HG02610 (cell line): ENCODE data around the gene N4BP2L1.

Experiments used
- ATAC-seq: cut with Tn5 transposase; IDR thresholded peaks from one replicate; pipeline ENCODE4 v1.9.1; 2021; ENCODE audit warnings: mild to moderate bottlenecking, moderate library complexity; ENCODE audit not compliant: unreplicated experiment

The N4BP2L1 gene

GRCh38 chr13:32427852-32428580 lies at the start of gene N4BP2L1:
N4BP2L1 (minus strand) TSS chr13:32428130; CDS start chr13:32428082, 48 bp downstream.
- ATAC-seq, result peak; percentile 73

DNA sequence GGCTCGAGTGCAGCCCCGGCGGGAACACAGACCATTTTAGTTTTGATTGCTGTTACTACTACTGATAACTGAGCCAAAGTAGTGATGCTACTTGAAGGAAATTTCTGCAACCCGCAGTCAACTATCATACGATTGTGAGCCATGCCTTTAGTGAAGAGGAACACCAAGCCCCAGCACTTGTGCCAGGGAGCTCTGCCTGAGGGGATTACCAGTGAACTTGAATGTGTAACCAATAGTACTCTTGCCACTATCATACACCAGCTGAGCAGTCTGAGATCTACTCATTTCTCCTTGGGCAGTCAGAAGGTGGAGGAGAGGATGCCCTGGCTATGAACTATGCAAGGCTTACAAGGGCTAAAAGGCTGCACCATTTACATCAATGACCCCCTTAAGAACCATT lies 49.0 kb upstream of the N4BP2L1 start:
- no peak for ATAC-seq

DNA sequence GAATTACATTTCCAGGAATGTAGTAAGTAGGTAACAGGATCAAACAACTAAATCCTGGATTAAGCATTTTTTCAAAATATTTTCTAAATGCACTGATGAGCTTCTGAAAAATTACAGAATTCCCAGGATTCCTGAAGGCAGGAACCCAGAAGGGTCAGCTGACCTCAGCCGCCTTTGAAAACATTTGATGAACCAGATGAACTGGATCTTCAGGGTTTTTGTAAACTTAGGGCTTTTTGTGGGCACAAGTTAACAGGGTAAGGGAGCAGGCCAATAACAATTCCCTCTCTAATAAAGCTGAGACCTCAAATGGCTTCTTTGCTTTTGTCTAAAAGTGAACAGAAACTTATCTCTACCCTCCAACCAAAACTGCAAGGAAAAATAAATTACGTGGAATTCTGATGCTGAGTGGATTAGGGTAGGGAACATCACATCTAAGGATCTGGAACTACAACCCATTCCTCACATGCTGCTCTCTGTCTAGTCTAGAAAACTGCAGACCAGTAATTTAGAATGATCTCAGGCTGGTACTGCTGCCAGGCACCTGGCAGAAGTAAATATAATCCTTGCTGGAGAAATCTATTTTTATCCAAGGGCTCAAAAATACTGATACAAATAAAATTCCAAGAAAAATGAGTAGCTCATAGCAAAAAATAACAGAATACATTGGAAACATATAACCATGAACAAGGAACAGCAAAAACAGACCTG lies 48.2 kb upstream of the N4BP2L1 start:
- no peak for ATAC-seq

DNA sequence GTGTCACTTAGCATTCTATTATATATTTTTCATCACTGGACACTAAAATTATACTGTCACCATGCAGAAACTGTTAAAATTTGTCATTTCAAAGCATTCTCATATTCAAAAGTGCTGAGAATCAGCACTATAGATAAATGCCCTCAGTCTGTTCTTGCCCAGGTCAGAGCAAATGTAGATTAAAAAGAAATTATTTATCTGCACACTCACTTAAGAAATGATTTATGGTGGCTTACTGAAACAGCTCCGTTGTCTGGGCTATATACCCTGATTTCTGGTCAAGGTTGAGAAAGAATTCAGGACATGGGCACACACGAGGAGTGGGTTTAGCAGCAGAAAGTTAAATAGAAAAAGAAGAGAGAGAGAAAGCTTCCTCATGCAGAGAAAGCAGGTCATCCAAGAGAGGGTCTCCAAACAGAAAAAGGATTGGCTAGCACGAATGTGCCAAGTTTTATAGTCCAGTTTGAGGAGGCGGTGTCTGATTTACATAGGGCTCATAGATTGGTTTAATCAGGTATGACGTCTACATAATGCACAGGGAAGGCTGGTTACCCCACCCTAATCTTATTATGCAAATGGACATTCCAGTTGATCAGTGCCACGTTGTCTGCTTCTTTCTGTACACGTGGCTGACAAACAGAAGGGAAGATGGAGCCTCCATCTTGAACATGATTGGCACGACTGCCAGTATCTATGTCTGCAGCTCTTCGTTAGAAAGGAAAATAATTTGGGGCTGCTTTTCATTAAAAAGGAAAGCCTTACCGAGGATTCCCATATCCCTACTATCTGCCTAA lies 47.3 kb upstream of the N4BP2L1 start:
- ATAC-seq, result no peak

GRCh38 chr13:32473650-32474049 lies 45.7 kb upstream of the N4BP2L1 start:
- no peak for ATAC-seq

- ATAC-seq, result peak; percentile 62
These were observed 44.3 kb upstream of the N4BP2L1 start for GRCh38 chr13:32472194-32472621.

DNA sequence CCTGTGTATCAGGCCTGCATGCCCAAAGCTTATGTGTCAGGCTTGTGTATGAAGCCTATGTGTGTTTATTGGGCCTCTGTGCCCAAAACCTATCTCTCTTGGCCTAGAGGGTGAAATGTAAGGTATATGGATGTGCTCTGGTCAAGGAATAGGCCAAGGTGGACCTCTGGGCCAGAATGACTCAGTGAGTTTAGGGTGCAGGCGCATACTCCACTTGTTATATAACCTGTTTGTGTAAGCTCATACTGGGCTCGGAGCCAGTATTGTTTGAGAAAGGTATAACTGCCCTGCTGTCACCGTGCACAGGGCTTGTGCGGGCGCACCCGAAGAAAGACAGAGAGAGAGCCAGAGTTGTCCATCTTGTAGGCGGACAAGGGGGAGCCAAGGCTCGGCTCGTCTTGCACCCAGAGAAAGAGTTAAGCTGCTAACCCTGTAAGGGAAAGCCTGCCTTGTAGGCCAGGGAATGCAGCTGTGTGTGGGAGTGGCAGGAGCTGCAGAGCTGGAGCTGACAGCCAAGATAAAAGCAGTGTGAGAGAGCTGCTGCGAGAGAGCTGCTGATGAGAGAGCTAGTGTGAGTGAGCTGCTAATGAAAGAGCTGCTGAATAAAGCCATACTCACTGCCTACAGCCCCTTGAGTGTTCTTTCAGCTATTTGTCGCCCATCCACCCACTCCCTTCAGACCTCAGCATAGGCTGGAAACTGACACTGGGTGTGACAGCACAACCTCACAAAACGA lies 43.4 kb upstream of the N4BP2L1 start:
- no peak for ATAC-seq

DNA sequence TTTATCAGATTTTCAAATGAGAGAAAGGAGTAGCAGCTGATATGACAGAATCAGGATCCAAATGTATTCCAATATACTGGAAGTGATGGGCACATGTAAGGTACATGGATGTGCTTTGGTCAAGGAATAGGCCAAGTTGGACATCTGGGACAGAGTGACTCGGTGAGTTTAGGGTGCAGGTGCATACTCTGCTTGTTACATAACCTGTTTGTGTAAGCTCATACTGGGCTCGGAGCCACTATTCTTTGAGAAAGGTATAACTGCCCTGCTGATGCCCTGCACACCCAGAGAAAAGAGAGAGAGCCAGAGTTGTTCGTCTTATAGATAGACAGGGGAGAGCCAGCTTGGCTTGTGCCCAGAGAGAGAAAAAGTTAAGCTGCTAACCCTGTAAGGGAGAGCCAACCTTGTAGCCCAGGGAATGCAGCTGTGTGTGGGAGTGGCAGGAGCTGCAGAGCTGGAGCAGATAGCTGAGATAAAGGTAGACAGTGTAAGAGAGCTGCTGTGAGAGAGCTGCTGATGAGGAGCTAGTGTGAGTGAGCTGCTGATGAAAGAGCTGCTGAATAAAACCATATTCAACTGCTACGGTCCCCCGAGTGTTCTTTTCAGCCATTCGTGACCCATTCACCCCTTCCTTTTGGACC lies 40.7 kb upstream of the N4BP2L1 start:
- ATAC-seq, result no peak

DNA sequence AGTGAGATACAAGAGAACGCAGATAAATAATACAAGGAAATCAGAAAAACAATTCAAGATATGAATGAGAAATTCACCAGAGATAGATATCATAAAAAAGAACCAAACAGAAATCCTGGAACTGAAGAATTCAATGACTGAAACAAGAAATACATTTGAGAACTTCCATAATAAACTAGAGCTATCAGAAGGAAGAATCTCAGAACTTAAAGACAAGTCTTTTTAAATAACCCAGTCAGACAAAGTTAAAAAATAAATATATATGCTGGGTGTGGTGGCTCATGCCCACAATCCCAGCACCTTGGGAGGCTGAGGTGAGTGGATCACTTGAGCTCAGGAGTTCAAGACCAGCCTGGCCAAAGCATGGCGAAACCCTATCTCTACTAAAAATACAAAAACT lies 28.7 kb upstream of the N4BP2L1 start:
- ATAC-seq, result no peak

DNA sequence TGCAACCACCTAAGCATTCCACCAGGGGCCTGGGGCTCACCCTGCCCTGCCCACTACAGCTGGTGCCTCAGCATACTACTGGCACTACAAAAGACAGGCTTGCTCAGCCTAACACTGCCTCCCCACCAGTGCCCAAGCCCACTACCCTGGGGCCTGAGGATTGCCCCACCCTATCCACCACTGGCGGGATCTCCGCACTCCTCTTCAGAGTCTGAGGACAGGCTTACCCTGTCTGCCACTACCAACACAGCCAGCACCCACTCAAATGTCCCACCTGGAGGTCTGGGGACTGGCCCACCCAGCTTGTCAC lies 27.6 kb upstream of the N4BP2L1 start:
- no peak for ATAC-seq

DNA sequence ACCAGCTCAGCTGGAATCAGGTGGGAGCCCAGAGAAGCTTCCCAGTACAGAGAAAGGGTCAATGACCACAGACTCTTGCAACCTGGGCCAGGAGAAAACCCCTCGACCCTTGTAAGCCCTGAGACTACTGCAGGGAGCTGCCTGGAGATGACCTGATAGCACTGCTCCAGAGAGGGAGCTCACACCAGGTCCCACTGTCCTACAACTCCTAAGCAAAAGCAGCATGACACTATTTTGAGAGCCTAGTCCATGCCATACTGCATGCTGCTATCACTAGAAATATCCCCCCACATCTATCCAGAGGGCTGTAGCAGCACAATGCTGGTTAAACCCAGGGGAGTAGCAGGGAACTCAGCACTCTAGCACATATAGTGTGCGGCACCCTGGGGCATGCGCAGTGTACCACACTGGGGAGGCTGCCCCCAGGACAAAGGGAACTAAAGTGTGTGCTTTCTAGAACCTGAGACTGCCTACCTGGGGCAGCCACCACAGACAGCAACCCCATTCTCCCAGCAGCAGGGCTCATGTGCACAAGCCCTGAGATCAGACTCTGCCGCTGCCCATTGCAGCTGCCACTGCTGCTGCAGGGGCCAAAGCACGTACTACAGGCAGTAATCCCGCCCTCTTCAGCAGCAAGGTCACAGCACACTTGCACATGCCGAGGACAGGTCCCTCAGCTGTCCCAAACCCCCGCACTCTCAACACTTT lies 27.1 kb upstream of the N4BP2L1 start:
- no peak for ATAC-seq

DNA sequence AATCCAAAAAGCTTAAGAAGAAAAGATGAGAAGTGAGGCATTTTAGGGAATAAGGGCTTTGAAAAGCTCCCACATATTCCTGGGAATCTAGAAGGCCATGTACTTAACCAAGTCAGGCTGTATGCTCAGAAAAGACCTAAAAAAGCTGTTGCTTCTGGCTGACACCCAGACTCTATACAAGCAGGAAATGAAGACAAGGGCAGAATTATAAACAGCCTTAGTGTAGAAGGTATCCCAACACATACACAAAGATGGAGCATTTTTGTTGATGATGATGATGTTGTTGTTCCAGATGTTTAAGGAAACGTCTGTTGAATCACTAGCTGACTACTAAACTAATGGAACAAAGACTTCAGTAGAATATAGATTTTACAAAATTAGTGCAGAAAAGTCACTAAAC lies 26.1 kb upstream of the N4BP2L1 start:
- ATAC-seq, result no peak

GRCh38 chr13:32448972-32449371 lies 21.0 kb upstream of the N4BP2L1 start:
- no peak for ATAC-seq

GRCh38 chr13:32447894-32448623 lies 20.1 kb upstream of the N4BP2L1 start:
- no peak for ATAC-seq

DNA sequence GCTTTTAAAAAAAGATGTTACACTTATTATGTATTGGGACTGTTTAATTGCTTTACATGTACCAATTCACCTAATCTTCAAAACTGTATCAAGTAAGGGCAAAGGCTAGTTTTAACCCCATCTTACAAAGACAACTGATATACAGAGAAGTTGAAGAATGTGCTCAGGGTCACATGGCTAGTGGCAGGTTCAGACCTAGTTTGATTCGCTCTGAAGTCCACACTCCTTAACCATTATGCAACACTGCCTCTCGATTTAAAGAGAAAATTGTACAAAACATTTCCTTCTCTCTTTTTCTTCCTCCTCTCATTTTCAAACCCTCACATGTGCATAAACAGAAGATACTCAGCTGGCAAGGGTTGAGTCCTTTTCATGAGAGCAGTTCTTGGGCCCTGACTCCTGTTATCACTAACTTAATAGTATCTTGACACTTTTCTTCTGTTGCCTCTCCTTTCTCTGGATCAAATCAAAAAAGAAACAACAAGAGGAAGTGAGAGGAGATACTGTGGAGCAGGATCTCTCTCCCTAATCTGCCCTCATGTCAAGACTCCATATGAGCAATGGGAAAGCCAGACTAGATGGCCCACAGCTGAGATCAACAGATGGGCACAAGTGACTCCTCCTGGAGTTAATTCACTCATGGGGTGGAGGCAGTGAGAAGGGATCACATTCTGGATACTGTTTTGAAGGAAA lies 19.0 kb upstream of the N4BP2L1 start:
- ATAC-seq, result no peak

- ATAC-seq, result no peak
These were observed 18.3 kb upstream of the N4BP2L1 start for GRCh38 chr13:32446220-32446619.

DNA sequence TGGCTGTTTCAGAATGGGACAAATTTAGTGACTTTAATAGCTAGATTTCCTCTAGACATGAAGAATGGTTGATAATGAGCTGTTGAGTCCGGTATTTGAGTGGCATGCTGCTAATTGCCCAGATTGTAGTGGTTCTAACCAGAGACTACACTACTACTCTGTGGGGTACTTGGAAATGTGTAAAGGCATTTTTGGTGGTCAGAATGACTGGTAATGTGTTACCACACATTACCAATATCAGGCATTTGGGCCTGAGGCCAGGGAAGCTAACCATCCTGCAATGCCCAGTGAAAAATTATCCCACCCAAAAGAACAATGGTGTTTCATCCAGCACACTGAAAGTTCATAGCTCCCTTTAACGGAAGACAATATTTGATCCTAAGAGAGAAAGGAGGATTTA lies 17.5 kb upstream of the N4BP2L1 start:
- ATAC-seq, result no peak

DNA sequence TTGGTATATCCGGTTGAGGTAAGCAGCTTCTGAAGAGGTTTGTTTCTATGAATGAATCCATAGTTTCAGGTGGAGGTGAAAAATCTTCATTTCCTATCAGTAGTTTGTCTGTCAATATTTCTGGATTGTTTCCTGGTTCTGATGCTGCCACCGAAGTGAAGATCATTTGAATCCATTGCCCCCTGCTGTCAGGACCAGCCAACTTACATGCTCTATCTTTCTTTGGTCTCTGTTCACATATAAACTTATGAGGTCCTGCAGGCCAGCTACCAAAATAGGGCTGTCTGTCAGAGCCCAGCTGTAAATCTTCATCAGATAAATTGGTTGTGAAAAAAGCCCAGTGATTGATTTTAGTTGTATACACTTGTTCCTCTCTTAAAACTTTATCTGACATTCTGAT lies 15.2 kb upstream of the N4BP2L1 start:
- no peak for ATAC-seq

GRCh38 chr13:32438871-32439270 lies 10.9 kb upstream of the N4BP2L1 start:
- ATAC-seq, result no peak
